WTC11 (cell line): ENCODE measurements around the gene POLE2.

ENCODE experiments used
- CBFB ChIP-seq: sonication (generic); formaldehyde crosslinking; IDR thresholded peaks from 2 replicates; pipeline ENCODE4 v1.8.1; 2022; ENCODE audit warnings: mild to moderate bottlenecking, low read depth, missing genetic modification reagents
- JUN ChIP-seq: sonication (generic); formaldehyde crosslinking; IDR thresholded peaks from 2 replicates; pipeline ENCODE4 v1.8.0; 2023; ENCODE audit warnings: mild to moderate bottlenecking, missing genetic modification reagents
- NR3C1 ChIP-seq: sonication (generic); formaldehyde crosslinking; conservative IDR thresholded peaks from 2 replicates; pipeline ENCODE4 v1.8.1; 2023; ENCODE audit warnings: low read depth, mild to moderate bottlenecking, missing genetic modification reagents
- PRRX2 ChIP-seq: fragments of 250-450 bp; sonication (Bioruptor Pico); IDR thresholded peaks from 2 replicates; pipeline ENCODE4 v1.8.0; 2021; ENCODE audit warnings: mild to moderate bottlenecking
- SMAD4 ChIP-seq: sonication (generic); formaldehyde crosslinking; IDR thresholded peaks from 2 replicates; pipeline ENCODE4 v1.8.0; 2022; ENCODE audit warnings: mild to moderate bottlenecking, missing genetic modification reagents
- SP1 ChIP-seq: sonication (generic); formaldehyde crosslinking; conservative IDR thresholded peaks from 2 replicates; pipeline ENCODE4 v1.8.1; 2022; ENCODE audit warnings: missing genetic modification reagents
- TCF7 ChIP-seq: sonication (generic); formaldehyde crosslinking; IDR thresholded peaks from 2 replicates; pipeline ENCODE4 v1.8.0; 2022; ENCODE audit warnings: mild to moderate bottlenecking, low read depth, missing genetic modification reagents, moderate library complexity
- TP53 ChIP-seq: sonication (generic); formaldehyde crosslinking; IDR thresholded peaks from 2 replicates; pipeline ENCODE4 v1.8.1; 2023; ENCODE audit warnings: mild to moderate bottlenecking, missing genetic modification reagents
- ZNF232 ChIP-seq: sonication (generic); formaldehyde crosslinking; IDR thresholded peaks from 2 replicates; pipeline ENCODE4 v1.8.0; 2022; ENCODE audit warnings: mild to moderate bottlenecking, missing genetic modification reagents
- ZNF317 ChIP-seq: sonication (generic); formaldehyde crosslinking; IDR thresholded peaks from 2 replicates; pipeline ENCODE4 v1.8.1; 2023; ENCODE audit warnings: low read depth, mild to moderate bottlenecking, moderate library complexity, missing genetic modification reagents, borderline replicate concordance
- TF ChIP-seq, protein P1 (sequence below): fragments of 200-600 bp; IDR thresholded peaks from 2 replicates; pipeline ENCODE4 v1.8.0; 2022; ENCODE audit warnings: antibody characterized with exemption
- TF ChIP-seq, protein P2 (sequence below): sonication (generic); formaldehyde crosslinking; IDR thresholded peaks from 2 replicates; pipeline ENCODE4 v1.8.1; 2023; ENCODE audit warnings: mild to moderate bottlenecking, missing genetic modification reagents, moderate library complexity
- TF ChIP-seq, protein P3 (sequence below): sonication (generic); formaldehyde crosslinking; IDR thresholded peaks from 2 replicates; pipeline ENCODE4 v1.8.1; 2023; ENCODE audit warnings: mild to moderate bottlenecking, missing genetic modification reagents, moderate library complexity

DNA sequence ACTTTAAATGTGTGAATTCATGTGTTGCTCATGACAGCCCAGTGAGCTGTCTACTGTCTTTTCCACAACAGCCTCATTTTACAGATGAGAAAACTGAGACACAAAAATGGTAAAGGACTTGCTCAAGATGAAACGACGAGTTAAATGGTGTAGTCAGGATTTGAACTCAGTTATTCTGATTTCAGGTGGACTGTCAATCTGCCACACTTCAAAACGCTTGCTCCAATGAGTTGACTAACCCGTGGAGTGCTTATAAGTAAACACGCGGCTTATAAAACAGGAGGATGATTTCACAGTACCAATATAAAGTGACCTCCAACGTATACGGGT is 652 bp upstream of the POLE2 start:
- TF ChIP-seq ZNF232 (CRISPR knock-in tag): no peak
- TF ChIP-seq, protein P1, sequence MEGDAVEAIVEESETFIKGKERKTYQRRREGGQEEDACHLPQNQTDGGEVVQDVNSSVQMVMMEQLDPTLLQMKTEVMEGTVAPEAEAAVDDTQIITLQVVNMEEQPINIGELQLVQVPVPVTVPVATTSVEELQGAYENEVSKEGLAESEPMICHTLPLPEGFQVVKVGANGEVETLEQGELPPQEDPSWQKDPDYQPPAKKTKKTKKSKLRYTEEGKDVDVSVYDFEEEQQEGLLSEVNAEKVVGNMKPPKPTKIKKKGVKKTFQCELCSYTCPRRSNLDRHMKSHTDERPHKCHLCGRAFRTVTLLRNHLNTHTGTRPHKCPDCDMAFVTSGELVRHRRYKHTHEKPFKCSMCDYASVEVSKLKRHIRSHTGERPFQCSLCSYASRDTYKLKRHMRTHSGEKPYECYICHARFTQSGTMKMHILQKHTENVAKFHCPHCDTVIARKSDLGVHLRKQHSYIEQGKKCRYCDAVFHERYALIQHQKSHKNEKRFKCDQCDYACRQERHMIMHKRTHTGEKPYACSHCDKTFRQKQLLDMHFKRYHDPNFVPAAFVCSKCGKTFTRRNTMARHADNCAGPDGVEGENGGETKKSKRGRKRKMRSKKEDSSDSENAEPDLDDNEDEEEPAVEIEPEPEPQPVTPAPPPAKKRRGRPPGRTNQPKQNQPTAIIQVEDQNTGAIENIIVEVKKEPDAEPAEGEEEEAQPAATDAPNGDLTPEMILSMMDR: no peak
- no peak for TF ChIP-seq TP53 (CRISPR knock-in tag)
- TF ChIP-seq, protein P2, sequence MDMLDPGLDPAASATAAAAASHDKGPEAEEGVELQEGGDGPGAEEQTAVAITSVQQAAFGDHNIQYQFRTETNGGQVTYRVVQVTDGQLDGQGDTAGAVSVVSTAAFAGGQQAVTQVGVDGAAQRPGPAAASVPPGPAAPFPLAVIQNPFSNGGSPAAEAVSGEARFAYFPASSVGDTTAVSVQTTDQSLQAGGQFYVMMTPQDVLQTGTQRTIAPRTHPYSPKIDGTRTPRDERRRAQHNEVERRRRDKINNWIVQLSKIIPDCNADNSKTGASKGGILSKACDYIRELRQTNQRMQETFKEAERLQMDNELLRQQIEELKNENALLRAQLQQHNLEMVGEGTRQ (CRISPR knock-in tag): no peak
- TF ChIP-seq ZNF317 (CRISPR knock-in tag): no peak
- TF ChIP-seq, protein P3, sequence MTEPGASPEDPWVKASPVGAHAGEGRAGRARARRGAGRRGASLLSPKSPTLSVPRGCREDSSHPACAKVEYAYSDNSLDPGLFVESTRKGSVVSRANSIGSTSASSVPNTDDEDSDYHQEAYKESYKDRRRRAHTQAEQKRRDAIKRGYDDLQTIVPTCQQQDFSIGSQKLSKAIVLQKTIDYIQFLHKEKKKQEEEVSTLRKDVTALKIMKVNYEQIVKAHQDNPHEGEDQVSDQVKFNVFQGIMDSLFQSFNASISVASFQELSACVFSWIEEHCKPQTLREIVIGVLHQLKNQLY (CRISPR knock-in tag): no peak
- no peak for TF ChIP-seq SMAD4
- no peak for TF ChIP-seq PRRX2 (CRISPR knock-in tag)
- TF ChIP-seq NR3C1 (CRISPR knock-in tag): no peak
- TF ChIP-seq JUN: no peak
- TF ChIP-seq SP1 (CRISPR knock-in tag): no peak
- TF ChIP-seq TCF7 (CRISPR knock-in tag): no peak
- TF ChIP-seq CBFB (CRISPR knock-in tag): no peak
